ENCODE results near the gene CNGA4.
"Not testable (repeated sequence)": the region's sequence is repeated elsewhere in the genome, so short reads cannot be mapped to it uniquely, and the experiment has no call there.

Gene CNGA4

GRCh38 chr11:6268820-6269219, 29.9 kb downstream of the CNGA4 start:
- no peak for DNase-seq

- no peak for DNase-seq
These were observed 31.1 kb downstream of the CNGA4 start for GRCh38 chr11:6269994-6270393.

- DNase-seq = no peak
These were observed 31.8 kb downstream of the CNGA4 start for GRCh38 chr11:6270584-6271246.

- DNase-seq = no peak
These were observed 32.7 kb downstream of the CNGA4 start for GRCh38 chr11:6271598-6271997.

GRCh38 chr11:6273188-6273587, 34.3 kb downstream of the CNGA4 start:
- DNase-seq = peak in 1 of 14 donors; percentile 90

- DNase-seq = not testable (repeated sequence)
These were observed 41.9 kb downstream of the CNGA4 start for GRCh38 chr11:6280809-6281208.

- DNase-seq = no peak
These were observed 44.6 kb downstream of the CNGA4 start for GRCh38 chr11:6283453-6284023.

- no peak for DNase-seq
These were observed 45.4 kb downstream of the CNGA4 start for GRCh38 chr11:6284250-6284649.

- DNase-seq = no peak
These were observed 46.1 kb downstream of the CNGA4 start for GRCh38 chr11:6285019-6285418.

Data from C1 segment of cervical spinal cord (tissue), 14 donors.